Measurements from ENCODE around the gene CDO1.

CDO1 gene

DNA sequence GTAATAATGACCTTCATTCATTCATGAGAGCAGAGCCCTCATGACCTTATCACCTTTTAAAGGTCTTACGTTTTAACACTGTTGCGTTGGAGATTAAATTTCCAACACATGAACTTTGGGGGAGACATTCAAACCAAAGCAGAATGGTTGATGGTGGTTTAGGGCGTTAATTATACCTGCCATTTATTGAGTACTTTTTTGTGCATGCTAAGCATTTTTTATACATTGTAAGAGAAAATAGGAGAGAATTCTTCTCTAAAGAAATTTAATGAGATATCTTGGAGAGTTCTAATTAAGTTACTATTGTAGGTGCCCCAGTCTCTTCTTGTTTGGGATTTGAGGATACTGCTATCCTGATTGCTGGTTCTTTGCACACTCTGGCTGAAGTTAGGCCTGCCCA is 37.7 kb upstream of the CDO1 start:
- TF ChIP-seq, protein P1, sequence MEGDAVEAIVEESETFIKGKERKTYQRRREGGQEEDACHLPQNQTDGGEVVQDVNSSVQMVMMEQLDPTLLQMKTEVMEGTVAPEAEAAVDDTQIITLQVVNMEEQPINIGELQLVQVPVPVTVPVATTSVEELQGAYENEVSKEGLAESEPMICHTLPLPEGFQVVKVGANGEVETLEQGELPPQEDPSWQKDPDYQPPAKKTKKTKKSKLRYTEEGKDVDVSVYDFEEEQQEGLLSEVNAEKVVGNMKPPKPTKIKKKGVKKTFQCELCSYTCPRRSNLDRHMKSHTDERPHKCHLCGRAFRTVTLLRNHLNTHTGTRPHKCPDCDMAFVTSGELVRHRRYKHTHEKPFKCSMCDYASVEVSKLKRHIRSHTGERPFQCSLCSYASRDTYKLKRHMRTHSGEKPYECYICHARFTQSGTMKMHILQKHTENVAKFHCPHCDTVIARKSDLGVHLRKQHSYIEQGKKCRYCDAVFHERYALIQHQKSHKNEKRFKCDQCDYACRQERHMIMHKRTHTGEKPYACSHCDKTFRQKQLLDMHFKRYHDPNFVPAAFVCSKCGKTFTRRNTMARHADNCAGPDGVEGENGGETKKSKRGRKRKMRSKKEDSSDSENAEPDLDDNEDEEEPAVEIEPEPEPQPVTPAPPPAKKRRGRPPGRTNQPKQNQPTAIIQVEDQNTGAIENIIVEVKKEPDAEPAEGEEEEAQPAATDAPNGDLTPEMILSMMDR (IDR thresholded peaks at IDR 0.05; ENCODE audit: low read depth, low read length) = no peak
- no peak overlapping the region for H3K4me3 ChIP-seq (ENCODE audit: low read depth, low read length)
- DNase-seq (ENCODE audit: low read depth, low spot score) = no peak
- in situ Hi-C loops (cut with HindIII; ENCODE audit: low sequenced_read_pairs) = no loop called here

DNA sequence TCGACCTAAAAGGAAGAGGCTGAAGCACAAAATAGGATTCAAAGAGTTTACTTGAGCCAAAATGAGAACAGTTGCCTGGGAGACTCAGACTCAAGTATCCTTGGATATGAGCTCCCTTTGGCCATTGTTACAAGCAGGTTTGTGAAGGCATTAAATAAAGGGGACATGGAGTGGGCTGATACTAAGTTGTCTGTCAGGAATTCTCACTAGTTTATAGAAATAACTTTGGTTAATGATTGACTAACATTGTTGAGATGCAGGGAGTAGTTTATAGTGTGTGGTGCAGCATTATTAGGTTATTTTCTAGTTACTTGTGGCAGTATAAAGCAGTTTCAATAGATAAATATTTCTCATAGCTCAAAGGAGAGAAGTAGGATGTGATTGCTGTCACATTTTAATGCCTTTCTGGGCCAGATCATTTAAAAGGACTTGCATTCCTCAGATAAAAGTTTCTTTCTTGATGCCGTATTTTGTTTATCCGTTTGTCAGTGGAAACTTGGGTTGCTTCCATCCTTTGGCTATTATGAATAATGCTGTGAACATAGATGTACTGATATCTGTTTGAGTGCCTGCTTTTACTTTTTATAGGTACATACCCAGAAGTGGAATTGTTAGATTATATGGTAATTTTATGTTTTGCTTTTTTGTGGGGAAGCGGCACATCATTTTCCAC is 34.4 kb upstream of the CDO1 start:
- in situ Hi-C loops (cut with HindIII; ENCODE audit: low sequenced_read_pairs) = no loop called here
- TF ChIP-seq, protein P1 (IDR thresholded peaks at IDR 0.05; ENCODE audit: low read depth, low read length) = no peak
- peak; percentile 25 for DNase-seq (ENCODE audit: low read depth, low spot score)
- H3K4me3 ChIP-seq (ENCODE audit: low read depth, low read length) = no peak overlapping the region

GRCh38 chr5:115849258-115849798 is 32.9 kb upstream of the CDO1 start:
- in situ Hi-C loops (cut with HindIII; ENCODE audit: low sequenced_read_pairs) = no loop called here
- TF ChIP-seq, protein P1 (IDR thresholded peaks at IDR 0.05; ENCODE audit: low read depth, low read length) = no peak
- DNase-seq (ENCODE audit: low read depth, low spot score) = no peak
- no peak overlapping the region for H3K4me3 ChIP-seq (ENCODE audit: low read depth, low read length)

DNA sequence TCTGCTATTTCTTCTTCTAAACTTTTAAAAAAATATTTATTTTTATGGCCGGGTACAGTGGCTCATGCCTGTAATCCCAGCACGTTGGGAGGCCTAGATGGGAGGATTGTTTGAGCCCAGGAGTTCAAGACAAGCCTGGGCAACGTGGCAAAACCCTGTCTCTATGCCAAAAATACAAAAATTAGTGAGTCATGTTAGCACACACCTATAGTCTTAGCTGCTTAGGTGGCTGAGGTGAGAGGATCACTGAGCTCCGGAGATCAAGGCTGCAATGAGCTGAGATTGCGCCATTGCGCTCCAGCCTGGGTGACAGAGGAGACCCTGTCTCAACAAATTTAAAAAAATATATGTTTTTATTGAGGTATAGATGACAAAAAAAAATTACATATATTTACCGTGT is 30.8 kb upstream of the CDO1 start:
- in situ Hi-C loops (cut with HindIII; ENCODE audit: low sequenced_read_pairs) = no loop called here
- no peak overlapping the region for H3K4me3 ChIP-seq (ENCODE audit: low read depth, low read length)
- no peak for DNase-seq (ENCODE audit: low read depth, low spot score)
- TF ChIP-seq, protein P1 (IDR thresholded peaks at IDR 0.05; ENCODE audit: low read depth, low read length) = no peak

DNA sequence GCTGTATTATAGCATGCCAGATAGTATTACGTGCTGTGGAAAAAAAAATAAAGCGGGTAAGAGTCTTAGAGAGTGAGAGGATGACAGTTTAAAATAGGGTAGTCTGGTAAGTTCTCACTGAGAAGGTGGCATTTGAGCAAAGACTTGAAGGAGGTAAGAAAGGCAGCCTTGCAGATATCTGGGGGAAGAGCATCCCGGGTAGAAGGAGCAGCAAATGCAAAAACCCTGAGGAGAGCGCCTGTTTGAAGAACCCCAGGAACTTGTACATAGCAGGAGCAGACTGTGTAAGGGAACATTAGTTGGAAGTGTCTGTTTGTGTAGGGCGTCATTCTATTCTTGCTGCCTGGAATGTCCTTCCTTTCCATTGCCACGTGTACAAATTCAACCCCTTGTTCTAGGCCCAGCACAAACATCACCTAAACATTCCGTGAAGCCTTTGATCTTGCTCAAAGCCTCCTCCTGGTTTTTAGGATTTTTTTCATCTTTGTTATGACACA is 27.9 kb upstream of the CDO1 start:
- DNase-seq (ENCODE audit: low read depth, low spot score) = peak; percentile 33
- TF ChIP-seq, protein P1 (IDR thresholded peaks at IDR 0.05; ENCODE audit: low read depth, low read length) = no peak
- no peak overlapping the region for H3K4me3 ChIP-seq (ENCODE audit: low read depth, low read length)
- in situ Hi-C loops (cut with HindIII; ENCODE audit: low sequenced_read_pairs) = no loop called here

DNA sequence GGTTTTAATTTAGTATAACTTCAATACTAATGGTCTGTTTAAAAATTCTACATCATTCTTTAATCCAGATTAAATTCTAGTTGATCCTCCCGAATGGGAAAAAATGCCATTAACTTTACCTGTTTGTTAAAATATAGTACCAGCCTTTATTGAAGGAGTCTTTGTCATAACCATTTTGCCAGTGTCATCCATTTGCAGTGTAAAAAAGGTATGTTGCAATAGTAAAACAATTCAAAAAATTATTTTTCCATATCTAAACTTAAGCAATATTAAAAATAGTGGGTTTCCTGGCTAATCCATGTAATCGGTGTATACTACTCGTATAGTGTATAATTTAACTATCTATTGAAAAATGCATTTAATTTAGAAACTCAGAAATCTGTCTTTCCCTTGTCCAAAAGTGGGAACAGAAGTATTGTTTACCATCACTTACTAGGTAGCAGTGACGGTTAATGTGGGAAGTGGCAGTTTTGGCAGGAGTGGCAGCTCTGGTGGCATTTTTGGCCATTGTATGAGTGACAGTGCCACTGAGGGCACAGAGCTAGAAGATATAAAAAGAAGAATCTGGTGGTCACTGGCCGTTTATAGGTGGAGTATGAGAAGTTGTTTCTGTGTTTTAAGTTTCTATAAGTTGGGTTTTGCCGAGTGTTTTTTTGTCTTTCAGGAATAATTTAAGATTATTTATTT is 27.1 kb upstream of the CDO1 start:
- TF ChIP-seq, protein P1 (IDR thresholded peaks at IDR 0.05; ENCODE audit: low read depth, low read length) = no peak
- peak overlapping the region; percentile 82 for H3K4me3 ChIP-seq (ENCODE audit: low read depth, low read length)
- in situ Hi-C loops (cut with HindIII; ENCODE audit: low sequenced_read_pairs) = no loop called here
- no peak for DNase-seq (ENCODE audit: low read depth, low spot score)

Data from astrocyte of the spinal cord (primary cell).